Osteoblast (primary cell): ENCODE results near the gene COLEC12. TPM values are rescaled to one million over a fixed set of nuclear protein-coding genes. Genes with fewer than 3 reads are reported as not detected.
A peak's percentile ranks its signal among the peaks of the same experiment; 100 is the strongest.

Experiments used
- DNase-seq: peaks from one replicate; pipeline ENCODE4 v3.0.0; 2011; ENCODE audit warnings: low spot score, mixed read lengths; ENCODE audit not compliant: insufficient read length; ENCODE audit errors: missing footprints
- H2AFZ ChIP-seq: 2 replicates; pipeline ENCODE4 v1.6.0; 2011; ENCODE audit warnings: mild to moderate bottlenecking, low read length
- H3K27ac ChIP-seq: 2 replicates; pipeline ENCODE4 v1.5.1; 2011; ENCODE audit warnings: mild to moderate bottlenecking, low read depth, low read length, moderate library complexity
- H3K27me3 ChIP-seq: 2 replicates; pipeline ENCODE4 v1.6.0; 2012; ENCODE audit warnings: mild to moderate bottlenecking, control low read depth, inconsistent platforms, low read length, moderate library complexity; ENCODE audit not compliant: insufficient read depth
- H3K36me3 ChIP-seq: 2 replicates; pipeline ENCODE4 v1.5.1; 2011; ENCODE audit warnings: mild to moderate bottlenecking, low read length, control low read depth, moderate library complexity; ENCODE audit not compliant: insufficient read depth
- H3K4me1 ChIP-seq: 2 replicates; pipeline ENCODE4 v1.5.1; 2011; ENCODE audit warnings: mild to moderate bottlenecking, low read length, control low read depth, moderate library complexity; ENCODE audit not compliant: insufficient read depth
- H3K4me2 ChIP-seq: 2 replicates; pipeline ENCODE4 v1.6.0; 2011; ENCODE audit warnings: mild to moderate bottlenecking, low read length; ENCODE audit not compliant: insufficient read depth
- H3K4me3 ChIP-seq: fragments of 200-600 bp; sonication (generic); 3 replicates; pipeline ENCODE4 v1.5.1; 2012; ENCODE audit warnings: mild to moderate bottlenecking, low read length, inconsistent platforms; ENCODE audit not compliant: insufficient read depth
- H3K79me2 ChIP-seq: 2 replicates; pipeline ENCODE4 v1.6.0; 2012; ENCODE audit warnings: mild to moderate bottlenecking, low read length, control low read depth, inconsistent platforms; ENCODE audit not compliant: insufficient read depth
- H3K9me3 ChIP-seq: 2 replicates; pipeline ENCODE4 v1.5.1; 2011; ENCODE audit warnings: low read depth, low read length, control low read depth
- H4K20me1 ChIP-seq: 2 replicates; pipeline ENCODE4 v1.6.0; 2012; ENCODE audit warnings: mild to moderate bottlenecking, low read length, control low read depth; ENCODE audit not compliant: insufficient read depth
- CTCF ChIP-seq: IDR thresholded peaks from 2 replicates; pipeline ENCODE4 v1.5.1; 2011; ENCODE audit warnings: mild to moderate bottlenecking, low read depth, low read length, moderate library complexity; ENCODE audit errors: extremely low read depth
- total RNA-seq: library from RNA; depleted of rRNA; stranded (reverse); fragments of >200 nt; gene quantifications from 2 replicates; pipeline ENCODE4 v1.2.3, GENCODE V29; 2012

COLEC12 gene
- total RNA-seq, 1 donor: 38.0 TPM

- Histone ChIP-seq H3K79me2 (no peaks in the 10 kb centered on the region), H3K27ac (peak overlapping the region; percentile 64), H3K36me3 (no peaks in the 10 kb centered on the region), H3K27me3 (no peaks in the 10 kb centered on the region), H3K9me3 (no peaks in the 10 kb centered on the region), H4K20me1 (no peaks in the 10 kb centered on the region), H3K4me3 (no peak overlapping the region), H3K4me2 (no peak overlapping the region), H3K4me1 (peaks cover 21% of the 10 kb centered on the region), H2AFZ (no peak overlapping the region)
- no peak for TF ChIP-seq CTCF
- peak; percentile 27 for DNase-seq
Measured at GRCh38 chr18:433960-434359, 66.5 kb downstream of the COLEC12 start.

GRCh38 chr18:433298-433697 is 67.2 kb downstream of the COLEC12 start:
- Histone ChIP-seq H3K36me3 (no peaks in the 10 kb centered on the region), H4K20me1 (no peaks in the 10 kb centered on the region), H3K4me3 (no peak overlapping the region), H2AFZ (no peak overlapping the region), H3K9me3 (no peaks in the 10 kb centered on the region), H3K27ac (peak overlapping the region; percentile 64), H3K79me2 (no peaks in the 10 kb centered on the region), H3K4me2 (no peak overlapping the region), H3K4me1 (peaks cover 21% of the 10 kb centered on the region), H3K27me3 (no peaks in the 10 kb centered on the region)
- DNase-seq: peak; percentile 34
- no peak for TF ChIP-seq CTCF

GRCh38 chr18:432791-433190 is 67.7 kb downstream of the COLEC12 start:
- Histone ChIP-seq H3K79me2 (no peaks in the 10 kb centered on the region), H2AFZ (no peak overlapping the region), H3K4me2 (no peak overlapping the region), H4K20me1 (no peaks in the 10 kb centered on the region), H3K27me3 (no peaks in the 10 kb centered on the region), H3K4me1 (peaks cover 21% of the 10 kb centered on the region), H3K27ac (no peak overlapping the region), H3K9me3 (no peaks in the 10 kb centered on the region), H3K4me3 (no peak overlapping the region), H3K36me3 (no peaks in the 10 kb centered on the region)
- TF ChIP-seq CTCF: no peak
- no peak for DNase-seq

GRCh38 chr18:429030-429429 is 71.5 kb downstream of the COLEC12 start:
- no peaks in the 10 kb centered on the region for H3K9me3 ChIP-seq
- H4K20me1 ChIP-seq: no peaks in the 10 kb centered on the region
- H3K4me3 ChIP-seq: no peak overlapping the region
- H3K4me2 ChIP-seq: no peak overlapping the region
- H3K4me1 ChIP-seq: peaks cover 43% of the 10 kb centered on the region
- no peaks in the 10 kb centered on the region for H3K79me2 ChIP-seq
- no peaks in the 10 kb centered on the region for H3K36me3 ChIP-seq
- TF ChIP-seq CTCF: no peak
- no peaks in the 10 kb centered on the region for H3K27me3 ChIP-seq
- no peak overlapping the region for H2AFZ ChIP-seq
- H3K27ac ChIP-seq: no peak overlapping the region
- DNase-seq: no peak
